SK-N-MC (cell line): ENCODE measurements around the gene CDC42EP5.

Experiments
- EZH2 ChIP-seq: fragments of 200-600 bp; sonication (generic); IDR thresholded peaks from one replicate; pipeline ENCODE4 v1.6.1; 2017; ENCODE audit warnings: antibody characterized with exemption
- POLR2AphosphoS5 ChIP-seq: IDR thresholded peaks from 2 replicates; pipeline ENCODE4 v1.6.1; 2012; ENCODE audit warnings: mild to moderate bottlenecking, low read depth, low read length, borderline replicate concordance

- TF ChIP-seq POLR2AphosphoS5 (no peak), EZH2 (no peak)
These were observed 17.2 kb downstream of the CDC42EP5 start for GRCh38 chr19:54455786-54456422.
